ENCODE measurements around the gene GDE1.

DNA sequence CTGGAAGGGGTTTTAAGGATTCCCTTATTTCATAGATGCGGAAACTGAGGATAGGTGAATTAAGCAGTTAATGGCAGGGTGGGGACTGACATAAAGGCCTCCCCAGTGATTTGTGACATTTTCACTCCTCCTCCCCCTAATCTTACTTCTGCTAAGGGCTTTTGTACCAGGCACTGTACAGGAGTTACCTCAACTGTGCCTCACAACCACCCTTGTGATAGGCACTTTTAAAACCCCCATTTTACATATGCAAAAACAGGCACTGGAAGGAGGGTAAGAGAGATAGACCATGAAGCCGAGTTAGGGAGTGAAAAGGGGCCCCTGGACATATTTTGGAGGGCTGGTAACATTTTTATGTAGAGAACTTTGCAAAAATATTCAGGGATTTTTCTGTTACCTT is 862 bp upstream of the GDE1 start:
- TF ChIP-seq, protein P1, sequence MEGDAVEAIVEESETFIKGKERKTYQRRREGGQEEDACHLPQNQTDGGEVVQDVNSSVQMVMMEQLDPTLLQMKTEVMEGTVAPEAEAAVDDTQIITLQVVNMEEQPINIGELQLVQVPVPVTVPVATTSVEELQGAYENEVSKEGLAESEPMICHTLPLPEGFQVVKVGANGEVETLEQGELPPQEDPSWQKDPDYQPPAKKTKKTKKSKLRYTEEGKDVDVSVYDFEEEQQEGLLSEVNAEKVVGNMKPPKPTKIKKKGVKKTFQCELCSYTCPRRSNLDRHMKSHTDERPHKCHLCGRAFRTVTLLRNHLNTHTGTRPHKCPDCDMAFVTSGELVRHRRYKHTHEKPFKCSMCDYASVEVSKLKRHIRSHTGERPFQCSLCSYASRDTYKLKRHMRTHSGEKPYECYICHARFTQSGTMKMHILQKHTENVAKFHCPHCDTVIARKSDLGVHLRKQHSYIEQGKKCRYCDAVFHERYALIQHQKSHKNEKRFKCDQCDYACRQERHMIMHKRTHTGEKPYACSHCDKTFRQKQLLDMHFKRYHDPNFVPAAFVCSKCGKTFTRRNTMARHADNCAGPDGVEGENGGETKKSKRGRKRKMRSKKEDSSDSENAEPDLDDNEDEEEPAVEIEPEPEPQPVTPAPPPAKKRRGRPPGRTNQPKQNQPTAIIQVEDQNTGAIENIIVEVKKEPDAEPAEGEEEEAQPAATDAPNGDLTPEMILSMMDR (IDR thresholded peaks at IDR 0.05; ENCODE audit: insufficient read depth, low read length, poor library complexity, severe bottlenecking) = no peak
- no peak for TF ChIP-seq EZH2phosphoT487 (conservative IDR thresholded peaks at IDR 0.05; ENCODE audit: low read length)

Measured in SU-DHL-6 (cell line).